Measurements from ENCODE around the gene POLR3G. TPM values are rescaled to one million over a fixed set of nuclear protein-coding genes. Genes with fewer than 3 reads are reported as not detected.

POLR3G gene
- total and polyA plus RNA-seq, 2 of the 13 experiments (the other 11 are each of a cell fraction or from before 2014, with no cell fraction given) = 1.2 to 7.3 TPM

DNA sequence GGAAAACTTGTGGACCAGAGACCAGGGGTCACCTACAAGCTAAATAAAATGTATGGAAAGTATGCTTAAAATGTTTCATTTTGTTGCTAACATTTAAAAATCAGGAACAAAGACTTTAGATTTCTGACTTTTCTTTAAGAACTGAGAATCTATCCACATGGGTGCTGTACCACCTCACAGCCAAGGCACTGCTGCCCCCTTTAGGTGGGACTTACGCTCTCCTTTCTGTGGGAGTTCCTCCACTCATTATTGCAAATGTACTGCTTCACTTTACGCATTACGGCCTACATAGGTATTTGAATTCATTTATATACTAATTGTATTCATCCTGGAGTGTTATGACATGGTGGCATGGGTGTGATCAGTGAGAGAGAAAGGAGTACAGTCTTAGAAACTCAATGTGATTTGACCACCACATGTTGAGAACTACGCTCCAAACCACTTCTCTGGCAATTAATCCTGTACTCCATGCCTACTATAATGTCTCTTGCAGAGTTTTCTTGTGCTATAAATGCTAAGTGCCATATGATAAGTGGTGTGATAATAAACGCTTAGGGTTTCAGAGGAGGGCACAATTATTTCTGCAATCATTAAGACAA, 40.4 kb upstream of the POLR3G start (continued):
- TF ChIP-seq SP1 (IDR thresholded peaks at IDR 0.05) = no peak
- TF ChIP-seq SP1 (CRISPR knock-in tag; IDR thresholded peaks at IDR 0.05) = no peak
- TF ChIP-seq, protein P1, sequence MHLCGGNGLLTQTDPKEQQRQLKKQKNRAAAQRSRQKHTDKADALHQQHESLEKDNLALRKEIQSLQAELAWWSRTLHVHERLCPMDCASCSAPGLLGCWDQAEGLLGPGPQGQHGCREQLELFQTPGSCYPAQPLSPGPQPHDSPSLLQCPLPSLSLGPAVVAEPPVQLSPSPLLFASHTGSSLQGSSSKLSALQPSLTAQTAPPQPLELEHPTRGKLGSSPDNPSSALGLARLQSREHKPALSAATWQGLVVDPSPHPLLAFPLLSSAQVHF (CRISPR knock-in tag; IDR thresholded peaks at IDR 0.05) = no peak
- no peak for TF ChIP-seq BRCA1 (CRISPR knock-in tag; IDR thresholded peaks at IDR 0.05)
- no peak for TF ChIP-seq ZNF160 (CRISPR knock-in tag; IDR thresholded peaks at IDR 0.05)
- TF ChIP-seq, protein P2, sequence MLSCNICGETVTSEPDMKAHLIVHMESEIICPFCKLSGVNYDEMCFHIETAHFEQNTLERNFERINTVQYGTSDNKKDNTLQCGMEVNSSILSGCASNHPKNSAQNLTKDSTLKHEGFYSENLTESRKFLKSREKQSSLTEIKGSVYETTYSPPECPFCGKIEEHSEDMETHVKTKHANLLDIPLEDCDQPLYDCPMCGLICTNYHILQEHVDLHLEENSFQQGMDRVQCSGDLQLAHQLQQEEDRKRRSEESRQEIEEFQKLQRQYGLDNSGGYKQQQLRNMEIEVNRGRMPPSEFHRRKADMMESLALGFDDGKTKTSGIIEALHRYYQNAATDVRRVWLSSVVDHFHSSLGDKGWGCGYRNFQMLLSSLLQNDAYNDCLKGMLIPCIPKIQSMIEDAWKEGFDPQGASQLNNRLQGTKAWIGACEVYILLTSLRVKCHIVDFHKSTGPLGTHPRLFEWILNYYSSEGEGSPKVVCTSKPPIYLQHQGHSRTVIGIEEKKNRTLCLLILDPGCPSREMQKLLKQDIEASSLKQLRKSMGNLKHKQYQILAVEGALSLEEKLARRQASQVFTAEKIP (CRISPR knock-in tag; IDR thresholded peaks at IDR 0.05; ENCODE audit: borderline replicate concordance) = no peak
- peak; percentile 40; the same call in 1 of the 2 replicates for TF ChIP-seq RAD21 (CRISPR knock-in tag; IDR thresholded peaks at IDR 0.05)
- TF ChIP-seq, protein P3, sequence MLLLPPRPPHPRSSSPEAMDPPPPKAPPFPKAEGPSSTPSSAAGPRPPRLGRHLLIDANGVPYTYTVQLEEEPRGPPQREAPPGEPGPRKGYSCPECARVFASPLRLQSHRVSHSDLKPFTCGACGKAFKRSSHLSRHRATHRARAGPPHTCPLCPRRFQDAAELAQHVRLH (CRISPR knock-in tag; IDR thresholded peaks at IDR 0.05; ENCODE audit: borderline replicate concordance, low read depth) = no peak
- TF ChIP-seq ZNF124 (CRISPR knock-in tag; IDR thresholded peaks at IDR 0.05) = no peak
- TF ChIP-seq STAG1 (CRISPR knock-in tag; IDR thresholded peaks at IDR 0.05) = peak; percentile 72
- TF ChIP-seq, protein P4, sequence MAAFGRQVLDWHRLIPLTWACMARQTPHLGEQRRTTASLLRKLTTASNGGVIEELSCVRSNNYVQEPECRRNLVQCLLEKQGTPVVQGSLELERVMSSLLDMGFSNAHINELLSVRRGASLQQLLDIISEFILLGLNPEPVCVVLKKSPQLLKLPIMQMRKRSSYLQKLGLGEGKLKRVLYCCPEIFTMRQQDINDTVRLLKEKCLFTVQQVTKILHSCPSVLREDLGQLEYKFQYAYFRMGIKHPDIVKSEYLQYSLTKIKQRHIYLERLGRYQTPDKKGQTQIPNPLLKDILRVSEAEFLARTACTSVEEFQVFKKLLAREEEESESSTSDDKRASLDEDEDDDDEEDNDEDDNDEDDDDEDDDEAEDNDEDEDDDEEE (CRISPR knock-in tag; IDR thresholded peaks at IDR 0.05) = no peak
- TF ChIP-seq, protein P5, sequence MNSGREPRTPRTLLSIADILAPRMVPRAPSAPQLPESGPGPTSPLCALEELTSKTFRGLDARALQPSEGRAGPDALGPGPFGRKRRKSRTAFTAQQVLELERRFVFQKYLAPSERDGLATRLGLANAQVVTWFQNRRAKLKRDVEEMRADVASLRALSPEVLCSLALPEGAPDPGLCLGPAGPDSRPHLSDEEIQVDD (CRISPR knock-in tag; IDR thresholded peaks at IDR 0.05; ENCODE audit: borderline replicate concordance) = no peak

Measured in HepG2 (cell line).